HG03565 (cell line): Measurements from ENCODE around the gene KAT7.

ENCODE experiments used
- ATAC-seq: cut with Tn5 transposase; IDR thresholded peaks from one replicate; pipeline ENCODE4 v1.9.1; 2021; ENCODE audit warnings: mild to moderate bottlenecking, moderate library complexity; ENCODE audit not compliant: unreplicated experiment

The KAT7 gene

DNA sequence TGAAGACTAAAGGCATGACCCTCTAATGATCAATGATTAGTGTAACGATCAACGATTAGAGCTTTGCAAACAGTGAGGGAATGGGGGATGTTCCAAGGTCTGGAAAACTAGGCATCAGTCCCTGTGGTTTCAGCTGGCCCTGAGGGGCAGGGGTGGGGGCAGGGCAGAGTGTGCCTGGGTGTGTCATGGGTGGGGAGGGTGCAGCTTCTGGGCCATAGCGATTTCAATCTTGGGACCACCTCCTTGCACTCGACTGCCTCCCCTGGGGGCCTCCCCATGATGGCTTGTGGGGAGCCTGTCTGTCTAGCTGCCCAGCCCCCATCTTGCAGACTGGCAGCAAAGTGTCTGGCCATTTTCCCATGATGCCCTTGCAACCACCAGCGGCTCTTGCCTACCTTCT lies 51.0 kb downstream of the KAT7 start:
- ATAC-seq: no peak

DNA sequence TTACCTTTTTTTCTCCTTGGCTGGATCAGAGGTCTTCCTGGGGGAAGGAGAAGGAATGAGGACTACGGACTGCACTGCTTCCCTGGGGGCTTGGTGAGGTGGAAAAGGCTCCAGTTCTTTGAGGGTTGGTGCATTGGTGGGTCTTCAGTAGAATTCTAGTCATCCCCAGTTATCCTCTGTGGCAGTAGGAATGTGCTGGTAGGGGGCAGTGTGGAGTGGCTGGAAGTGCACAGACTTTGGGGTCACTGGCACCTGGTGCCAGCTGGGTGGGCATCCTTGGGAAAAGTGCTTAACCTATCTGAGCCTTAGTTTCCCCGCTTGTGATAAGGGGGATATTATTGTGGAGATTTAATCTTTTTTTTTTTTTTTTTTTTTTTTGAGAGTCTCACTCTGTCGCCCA lies 53.1 kb downstream of the KAT7 start:
- no peak for ATAC-seq

DNA sequence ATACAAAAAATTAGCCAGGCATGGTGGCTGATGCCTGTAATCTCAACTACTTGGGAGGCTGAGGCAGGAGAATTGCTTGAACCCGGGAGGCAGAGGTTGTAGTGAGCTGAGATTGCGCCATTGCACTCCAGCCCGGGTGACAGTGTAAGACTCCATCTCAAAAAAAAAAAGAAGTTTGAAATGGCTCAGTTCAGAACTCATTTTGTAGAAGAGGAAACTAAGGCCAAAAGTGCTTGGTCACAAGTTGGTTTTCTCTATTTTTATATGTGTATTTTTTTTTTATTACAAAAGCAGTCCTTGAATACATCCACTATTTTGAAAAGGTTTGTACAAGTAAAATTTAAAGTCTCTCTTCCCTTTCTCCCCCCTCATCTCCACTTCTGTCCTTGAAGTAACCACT lies 53.9 kb downstream of the KAT7 start:
- ATAC-seq: no peak

DNA sequence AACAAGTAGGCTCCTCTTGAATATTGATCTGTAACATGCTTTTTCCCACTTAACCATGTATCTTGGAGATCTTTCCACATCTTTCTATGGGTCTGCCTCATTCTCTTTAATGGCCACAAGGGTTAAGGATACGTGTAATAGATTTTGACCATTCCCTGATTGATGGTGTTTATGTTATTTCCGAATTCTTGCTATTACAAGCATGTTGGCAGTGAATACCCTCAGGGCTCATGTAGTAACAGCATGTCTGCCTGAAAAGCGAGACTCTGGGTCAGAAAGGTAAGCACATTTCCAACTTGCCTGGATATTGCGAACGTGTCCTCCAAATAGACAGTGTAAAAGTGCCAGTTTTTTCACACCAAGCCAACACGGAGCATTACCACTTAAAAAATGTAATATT lies 54.4 kb downstream of the KAT7 start:
- no peak for ATAC-seq

DNA sequence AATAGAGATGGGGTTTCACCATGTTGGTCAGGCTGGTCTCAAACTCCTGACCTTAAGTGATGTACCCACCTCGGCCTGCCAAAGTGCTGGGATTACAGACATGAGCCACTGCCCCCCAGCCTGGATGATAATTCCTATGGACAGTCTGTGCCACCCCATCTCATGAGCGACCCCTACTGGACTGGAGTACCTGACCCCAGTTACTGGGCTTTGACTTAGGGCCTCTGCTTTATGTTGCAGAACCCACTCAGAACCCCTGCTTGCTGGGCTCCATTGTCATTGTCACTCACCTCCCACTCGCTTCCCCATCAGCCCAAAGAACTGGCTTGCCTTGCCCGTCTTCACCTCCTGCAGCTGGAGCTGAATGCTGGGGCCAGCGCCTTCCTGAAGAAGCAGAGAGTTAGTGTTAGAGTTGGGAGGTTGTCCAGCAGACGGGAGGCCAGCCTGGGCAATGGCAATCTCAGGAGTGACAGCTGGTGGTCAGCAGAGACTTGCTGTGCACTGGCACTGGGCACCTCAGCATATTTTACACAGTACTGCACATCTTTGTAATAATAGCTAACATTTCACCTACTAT lies 55.4 kb downstream of the KAT7 start:
- ATAC-seq: no peak

DNA sequence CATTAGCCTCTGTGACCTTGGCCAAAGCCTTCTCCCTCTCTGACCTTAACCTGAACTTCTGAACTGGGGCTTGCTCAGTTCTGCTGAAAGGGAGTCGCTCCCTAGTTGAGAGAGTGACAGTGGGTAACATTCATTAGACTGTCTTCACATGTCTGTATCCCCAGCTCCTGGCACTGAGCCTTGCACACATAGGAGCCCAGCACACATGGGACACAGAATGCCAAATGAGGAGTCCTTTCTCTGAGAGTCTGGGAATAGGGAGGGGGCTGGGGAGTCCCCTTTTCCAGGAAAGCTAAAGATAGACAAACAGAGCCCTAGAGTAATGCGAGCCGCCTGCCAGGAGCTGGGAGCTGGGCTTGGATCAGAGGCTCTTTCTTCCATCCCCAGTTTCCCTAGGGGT lies 56.8 kb downstream of the KAT7 start:
- no peak for ATAC-seq

DNA sequence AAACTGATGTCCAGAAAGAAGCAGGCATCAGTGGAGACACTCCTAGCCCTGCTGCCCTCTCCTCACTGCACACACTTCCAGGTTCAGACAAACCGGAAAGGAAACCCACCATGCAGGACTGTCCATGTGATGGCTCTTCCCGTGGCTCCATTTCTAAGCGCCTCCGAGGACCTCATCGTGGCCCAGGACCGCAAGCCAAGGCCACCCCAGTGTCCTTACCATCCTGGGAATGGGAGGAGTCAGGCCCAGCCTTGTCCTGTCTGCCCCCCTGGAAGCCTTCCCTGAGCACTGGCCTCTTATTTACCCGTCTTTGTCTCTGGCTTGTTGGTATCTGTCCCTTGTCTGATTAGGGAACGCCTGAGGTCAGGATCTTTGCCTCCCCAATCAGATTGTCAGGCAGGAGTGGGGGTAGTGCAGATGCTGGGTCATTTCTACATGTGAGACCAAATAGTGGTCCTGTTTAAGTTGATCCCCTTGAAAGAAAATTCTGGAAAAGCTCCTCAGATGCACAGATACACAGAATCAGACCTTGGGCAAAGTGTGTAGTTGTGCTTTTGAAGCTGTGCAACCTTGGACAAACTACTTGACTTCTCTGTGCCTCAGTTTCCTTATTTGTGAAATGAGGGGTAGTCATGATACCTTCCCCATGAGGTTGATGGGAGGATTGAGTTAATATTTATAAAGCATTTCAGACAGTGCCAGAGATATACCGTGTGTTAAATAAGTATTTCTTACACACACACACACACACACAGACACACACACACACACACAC lies 58.6 kb downstream of the KAT7 start:
- no peak for ATAC-seq

DNA sequence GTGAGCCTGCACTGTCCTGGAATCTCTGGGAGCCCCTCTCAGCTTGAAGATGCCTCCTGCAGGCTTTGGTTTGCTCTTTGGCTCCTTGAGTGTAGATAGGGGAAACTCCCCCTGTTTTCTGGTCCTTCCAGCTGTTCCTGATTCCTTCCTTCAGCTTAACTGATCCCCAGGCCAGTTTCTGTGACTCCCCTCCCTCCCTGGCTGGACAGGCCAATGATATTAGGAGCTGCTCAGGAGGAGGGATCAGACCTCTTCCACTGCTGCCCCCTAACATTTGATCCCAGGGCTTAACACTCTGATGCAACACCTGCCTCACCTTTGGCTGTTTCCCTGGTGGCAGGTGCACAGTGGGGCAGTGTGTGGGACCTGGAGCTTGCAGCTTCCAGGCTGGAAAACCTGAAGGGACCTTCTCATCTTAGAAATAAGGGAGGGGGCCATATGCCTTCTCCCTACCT lies 59.6 kb downstream of the KAT7 start, which contains the start of gene TAC4:
Gene TAC4 (minus strand): TSS at position 51 of the 455 bp plus-strand sequence. CDS start 52 bp downstream, outside the sequence.
- ATAC-seq: no peak

DNA sequence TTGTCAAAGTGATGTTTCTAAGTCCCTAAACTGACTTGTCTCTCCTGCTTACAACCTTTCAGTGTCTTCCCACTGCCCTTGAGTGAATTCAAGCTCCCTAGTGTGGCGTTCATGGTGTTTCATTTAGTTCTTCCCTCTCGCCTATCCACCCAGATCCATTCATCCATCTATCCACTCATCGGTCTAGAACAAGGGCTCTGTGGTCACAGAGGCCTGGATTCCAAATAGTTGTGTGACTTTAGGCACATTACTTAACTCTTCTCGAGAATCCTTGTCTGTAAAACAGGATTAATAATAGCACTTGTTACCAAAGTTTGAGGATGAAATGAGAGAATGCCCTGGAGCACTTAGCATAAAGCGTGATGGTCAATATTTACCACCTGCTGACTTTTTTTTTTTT lies 60.3 kb downstream of the KAT7 start:
- no peak for ATAC-seq

DNA sequence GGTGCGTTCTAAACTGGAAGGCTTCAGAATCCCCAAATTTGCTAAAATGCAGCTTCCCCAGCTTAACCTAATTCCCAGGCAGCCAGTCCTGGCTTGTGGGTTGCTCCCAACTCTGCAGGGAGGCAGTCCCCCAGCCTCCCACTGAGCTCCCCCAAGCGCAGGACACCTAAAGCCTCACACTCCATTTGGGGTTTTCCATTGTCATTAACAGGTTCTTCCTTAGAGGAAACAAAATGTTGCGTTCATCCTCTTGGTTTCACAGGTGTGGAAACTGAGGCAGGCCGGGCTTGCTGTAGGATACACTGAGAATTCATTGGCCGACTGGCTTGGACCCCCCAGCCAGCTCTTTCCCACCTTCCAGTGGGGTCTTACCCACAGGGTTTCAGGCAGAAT lies 61.7 kb downstream of the KAT7 start:
- no peak for ATAC-seq

DNA sequence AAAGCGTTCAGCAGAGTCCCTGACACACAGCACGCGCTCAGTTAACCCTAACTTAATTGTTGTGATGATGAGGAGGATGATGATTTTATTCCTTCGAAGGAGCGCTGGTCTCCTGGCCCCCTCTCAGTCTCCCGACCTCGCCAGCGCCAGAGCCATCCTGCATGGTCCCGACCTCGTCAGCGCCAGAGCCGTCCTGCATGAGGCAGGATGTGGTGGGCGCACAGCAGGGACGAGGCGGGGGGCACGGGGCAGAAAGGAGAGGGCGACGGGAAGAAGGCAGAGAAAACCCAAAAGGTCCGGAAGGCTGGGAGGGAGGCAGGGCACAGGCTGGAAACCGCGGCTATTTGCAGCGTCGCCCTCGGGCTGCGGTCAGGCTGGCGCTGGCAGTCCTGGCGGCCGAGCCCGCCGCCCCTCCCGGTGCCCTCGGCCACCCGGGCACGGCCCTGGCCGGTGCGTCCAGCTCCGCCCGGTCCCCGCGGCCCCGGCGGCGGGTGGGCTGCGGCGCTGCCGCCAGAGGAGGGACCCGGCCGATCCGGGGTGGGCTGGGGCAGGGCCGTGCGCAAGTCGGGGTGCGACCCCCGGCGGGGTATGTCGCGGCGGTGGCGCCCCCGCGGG lies 62.4 kb downstream of the KAT7 start:
- no peak for ATAC-seq

DNA sequence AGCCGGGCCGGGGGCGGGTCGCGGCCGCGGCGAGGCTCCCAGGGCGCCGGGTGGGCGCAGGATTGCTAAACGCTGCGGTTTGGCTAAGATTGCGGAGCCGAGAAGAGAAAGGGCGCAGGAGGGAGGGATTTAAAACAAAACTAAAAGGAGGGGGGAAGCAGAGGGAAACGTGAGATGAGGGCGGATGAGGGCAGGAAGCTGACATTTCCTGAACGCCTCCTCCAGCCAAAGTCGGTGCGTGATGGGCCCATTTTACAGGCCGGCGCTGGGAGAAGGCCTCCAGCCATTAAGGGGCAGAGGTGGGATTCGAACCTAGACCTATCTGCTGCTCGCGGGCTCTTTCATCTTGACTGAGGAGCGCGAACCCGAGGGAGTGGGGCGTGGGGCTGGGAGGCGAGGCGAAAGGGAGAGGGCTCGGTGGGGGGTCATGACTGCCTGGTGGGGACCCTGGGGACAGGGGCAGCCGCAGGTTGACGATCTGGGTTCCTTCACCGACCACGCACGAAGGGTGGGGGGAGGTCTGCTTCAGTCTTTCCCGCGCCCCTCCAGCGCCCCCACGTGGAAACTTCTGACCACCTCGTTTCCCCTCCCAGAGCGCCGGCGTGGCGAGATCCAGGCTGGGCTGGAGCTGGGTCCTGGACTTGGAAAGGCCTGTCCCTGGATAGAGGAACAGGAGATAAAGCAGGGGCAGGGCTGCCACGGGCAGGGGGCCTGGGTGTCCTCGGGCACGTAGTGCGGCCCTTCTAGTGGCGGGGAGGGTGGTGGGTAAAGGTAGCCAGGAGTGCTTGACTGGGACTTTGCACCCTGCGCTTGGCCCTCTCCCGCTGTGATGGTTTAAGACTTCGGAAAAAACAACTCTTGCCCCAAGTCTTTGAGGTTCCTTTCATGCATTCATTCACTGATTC lies 63.2 kb downstream of the KAT7 start:
- ATAC-seq: no peak

DNA sequence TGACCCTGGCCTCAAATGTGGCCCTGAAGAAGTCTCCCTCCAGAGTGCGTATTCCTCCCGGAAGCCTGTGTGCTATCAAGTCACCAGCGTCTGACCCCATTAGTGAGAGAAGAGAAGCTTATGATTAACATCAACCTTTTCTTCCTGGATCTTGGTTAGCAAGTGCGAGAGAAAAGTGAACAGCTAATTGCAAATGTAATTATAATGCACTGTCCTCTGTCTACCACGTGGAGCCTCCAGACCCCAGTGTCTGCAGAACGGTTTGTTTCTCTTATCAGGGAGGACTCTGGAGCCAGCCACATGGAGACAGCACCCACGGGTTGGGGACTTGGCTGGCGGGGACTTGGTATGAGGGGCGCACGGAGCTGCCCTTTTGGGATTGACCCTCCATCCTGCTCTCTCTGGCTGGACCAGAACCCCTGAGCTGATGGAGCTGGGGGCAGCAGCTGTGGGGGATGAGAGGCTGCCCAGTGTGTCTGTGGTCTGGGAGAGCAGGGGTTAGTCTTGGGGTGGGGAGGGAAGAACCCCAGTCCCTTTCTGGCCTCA lies 65.1 kb downstream of the KAT7 start:
- ATAC-seq: no peak

DNA sequence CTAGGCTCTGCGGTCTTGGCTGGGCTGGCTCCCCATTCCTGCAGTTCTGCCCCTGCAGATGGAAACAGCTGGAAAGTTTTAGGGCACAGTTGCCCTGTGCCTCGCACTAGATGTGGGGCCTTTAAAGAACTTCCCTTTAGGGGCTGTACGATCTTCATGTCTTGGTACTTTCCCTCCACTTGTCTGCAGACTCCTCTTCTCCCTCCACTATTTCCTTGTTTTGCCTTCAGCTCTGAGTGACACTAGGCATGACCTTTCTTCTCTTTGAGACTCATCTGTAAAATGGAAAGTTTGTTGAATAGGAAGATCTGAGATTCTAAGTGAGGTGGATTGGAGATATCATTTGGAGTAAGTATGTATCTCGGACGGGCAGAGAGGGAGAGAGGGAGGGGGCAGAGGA lies 65.6 kb downstream of the KAT7 start:
- ATAC-seq: no peak

DNA sequence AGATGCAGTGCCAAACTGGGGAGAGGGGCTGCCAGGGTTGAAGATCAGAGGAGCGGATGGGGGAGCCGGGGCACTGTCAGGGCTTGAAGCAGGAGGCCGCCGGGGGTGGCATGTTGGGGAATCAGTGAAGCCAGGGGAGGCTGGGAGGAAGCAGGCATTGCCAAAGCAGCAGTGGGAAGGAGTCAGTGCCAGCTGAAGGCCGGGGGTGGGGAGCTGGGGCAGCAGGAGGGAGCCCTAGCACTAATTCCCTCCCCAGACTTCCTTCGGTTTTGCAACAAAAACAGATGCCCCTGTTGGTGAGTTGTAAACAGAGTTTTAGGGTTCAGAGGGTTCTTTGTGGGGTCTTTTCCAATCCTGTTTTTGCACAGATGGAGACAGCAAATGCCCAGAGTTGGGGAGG lies 70.3 kb downstream of the KAT7 start:
- no peak for ATAC-seq

DNA sequence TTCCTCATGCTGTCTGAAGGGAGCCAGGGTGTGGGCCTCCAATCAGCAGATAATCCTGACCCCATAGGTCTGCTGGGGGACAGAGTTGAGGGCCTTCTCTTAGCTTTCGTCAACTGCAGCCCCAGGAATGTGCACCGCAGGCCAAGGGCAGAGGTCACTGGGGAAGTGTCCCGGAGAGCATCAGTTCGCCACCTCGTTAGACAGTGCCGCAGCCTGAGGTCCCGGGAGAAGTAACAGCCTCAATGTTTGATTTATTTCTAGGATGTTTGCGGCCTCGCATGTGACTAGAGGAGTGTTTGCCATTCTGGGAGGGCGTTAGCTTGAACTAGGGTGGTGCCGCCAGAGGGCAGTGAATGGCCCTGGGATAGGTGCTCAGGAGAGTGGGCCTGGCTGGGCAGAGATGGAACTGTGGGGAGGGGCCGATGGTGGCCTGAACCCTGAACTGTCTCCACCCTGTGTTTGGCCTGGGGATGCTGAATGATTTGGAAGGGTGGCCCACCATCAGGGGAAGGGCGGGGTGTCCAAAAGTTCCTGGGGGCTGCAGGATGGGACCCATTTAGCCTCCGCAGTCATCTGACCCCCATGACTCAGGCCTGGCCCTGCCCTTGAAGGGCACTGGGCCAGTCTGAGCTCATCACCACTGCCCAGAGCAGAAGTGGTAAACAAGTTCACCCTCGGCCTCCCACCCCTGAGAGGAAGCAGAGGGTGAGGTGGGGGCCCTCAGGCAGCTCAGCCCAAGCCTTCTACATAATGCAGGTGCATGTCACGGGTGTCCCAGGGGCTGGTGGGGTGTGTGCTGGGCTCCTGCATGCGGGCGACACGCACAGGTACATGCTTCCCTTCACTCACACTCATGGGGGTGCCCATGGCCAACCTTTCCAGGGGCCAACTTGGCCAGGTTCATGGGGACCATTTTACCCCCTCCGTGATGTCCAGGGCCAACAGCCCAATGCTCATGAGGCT lies 71.8 kb downstream of the KAT7 start:
- ATAC-seq: no peak

DNA sequence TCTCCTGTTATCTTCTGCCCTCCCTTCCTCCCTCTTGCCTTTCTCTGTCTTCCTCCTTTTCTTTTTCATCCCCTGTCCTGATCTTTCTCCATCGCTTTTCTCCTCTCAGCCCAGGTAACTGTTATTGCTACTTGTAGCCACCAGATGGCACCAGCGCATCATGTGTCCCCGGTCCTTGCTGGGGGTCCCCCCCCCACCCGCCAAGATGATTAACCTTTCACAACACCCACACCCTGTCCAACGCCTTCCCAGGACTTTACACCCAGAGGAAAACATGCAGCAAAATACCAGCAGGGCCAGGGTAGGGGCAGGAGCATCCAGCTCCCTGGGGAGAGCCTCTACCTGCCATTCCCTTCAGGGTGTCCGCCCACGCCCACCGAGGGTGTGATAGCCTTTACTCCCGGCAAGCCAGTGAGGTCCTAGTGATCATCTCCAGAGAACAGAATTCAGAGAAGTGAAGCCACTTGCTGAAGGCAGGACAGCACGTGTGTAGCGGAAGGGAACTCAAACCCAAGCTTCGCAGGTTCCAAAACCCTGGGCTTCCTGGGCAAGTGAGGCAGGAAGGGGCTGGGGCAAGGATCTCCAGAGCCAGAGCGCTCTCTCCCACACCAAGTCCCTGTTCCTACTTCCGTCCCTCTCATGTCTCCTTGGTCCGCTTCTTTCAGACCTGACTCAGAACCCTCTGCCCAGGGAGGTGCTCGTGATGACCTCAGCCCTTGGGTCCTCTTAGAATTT lies 72.8 kb downstream of the KAT7 start:
- no peak for ATAC-seq

DNA sequence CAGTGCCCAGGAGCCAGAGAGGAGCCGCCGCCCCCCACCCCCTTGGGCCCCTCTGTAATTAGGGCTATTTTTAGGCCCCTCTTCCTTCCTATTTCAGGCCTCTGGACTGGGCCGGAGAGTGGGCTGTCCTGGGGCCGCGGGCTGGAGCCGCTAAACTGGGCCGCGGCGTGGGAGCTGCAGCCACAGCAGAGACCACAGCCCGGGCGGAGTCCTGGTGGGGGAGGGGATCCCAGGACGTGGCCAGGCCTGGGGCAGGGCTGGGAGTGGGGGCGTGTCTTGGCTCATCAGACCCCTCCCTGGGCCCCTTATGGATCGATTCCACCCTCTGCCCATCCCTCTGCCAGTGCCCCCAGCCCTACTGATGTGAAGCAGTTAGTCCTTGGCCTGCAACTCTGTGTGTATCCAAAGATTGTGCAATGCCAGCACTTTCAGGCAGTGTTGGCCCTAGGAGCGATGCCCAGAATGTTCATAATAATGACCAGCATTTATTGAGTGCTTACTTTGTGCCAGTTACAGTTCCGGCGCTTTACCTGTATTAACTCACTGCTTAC lies 74.4 kb downstream of the KAT7 start:
- no peak for ATAC-seq

DNA sequence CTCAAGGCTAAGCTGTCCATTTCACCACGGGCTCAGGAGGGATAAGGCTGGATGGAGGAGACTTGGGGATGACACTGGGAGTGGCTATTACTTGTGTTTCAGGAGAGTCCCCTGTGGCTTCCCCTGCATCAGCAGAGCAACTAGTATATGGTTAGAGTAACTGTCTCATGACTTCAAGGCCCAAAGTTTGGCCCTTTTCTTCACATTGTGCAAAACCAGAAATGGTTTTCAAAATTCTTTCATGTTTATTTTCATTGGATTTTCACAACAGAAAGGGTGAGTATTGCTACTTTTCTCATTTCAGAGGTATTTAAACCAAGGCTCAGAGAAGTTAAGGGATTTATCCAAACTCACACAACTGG lies 77.5 kb downstream of the KAT7 start:
- ATAC-seq: no peak
